Islet of Langerhans (tissue), 1 donor: Measurements from ENCODE around the gene AUNIP.
"Not testable (repeated sequence)": the region's sequence is repeated elsewhere in the genome, so short reads cannot be mapped to it uniquely, and the experiment has no call there.

Experiments
- FAIRE-seq: peaks from one replicate; lab custom pipeline; 2011; peaks lifted over from hg19 to GRCh38; lab: Jason Lieb, UNC

Gene AUNIP

GRCh38 chr1:25863486-25864262 is 4.4 kb upstream of the AUNIP start:
- no peak for FAIRE-seq

GRCh38 chr1:25862785-25863485 is 3.7 kb upstream of the AUNIP start:
- no peak for FAIRE-seq

- no peak for FAIRE-seq
These were observed 2.3 kb upstream of the AUNIP start for GRCh38 chr1:25861316-25862286.

GRCh38 chr1:25858494-25858893 is 763 bp downstream of the AUNIP start:
- FAIRE-seq = no peak

GRCh38 chr1:25856856-25857255 is 2.4 kb downstream of the AUNIP start:
- no peak for FAIRE-seq

GRCh38 chr1:25854554-25854953 is 4.7 kb downstream of the AUNIP start:
- FAIRE-seq = no peak

- FAIRE-seq = no peak
These were observed 10.7 kb downstream of the AUNIP start for GRCh38 chr1:25848531-25848930.

- no peak for FAIRE-seq
These were observed 11.3 kb downstream of the AUNIP start for GRCh38 chr1:25847929-25848328.

- FAIRE-seq = no peak
These were observed 13.6 kb downstream of the AUNIP start for GRCh38 chr1:25845664-25846063.

- FAIRE-seq = no peak
These were observed 14.5 kb downstream of the AUNIP start for GRCh38 chr1:25844536-25845337.

- FAIRE-seq = no peak
These were observed 15.8 kb downstream of the AUNIP start for GRCh38 chr1:25843483-25843882.

GRCh38 chr1:25839808-25840207 is 19.4 kb downstream of the AUNIP start:
- not testable (repeated sequence) for FAIRE-seq

GRCh38 chr1:25837262-25837875 is 21.9 kb downstream of the AUNIP start:
- peak; percentile 80 for FAIRE-seq

- FAIRE-seq = no peak
These were observed 22.6 kb downstream of the AUNIP start for GRCh38 chr1:25836695-25837094.

- FAIRE-seq = no peak
These were observed 24.4 kb downstream of the AUNIP start for GRCh38 chr1:25834894-25835293.

- no peak for FAIRE-seq
These were observed 26.1 kb downstream of the AUNIP start for GRCh38 chr1:25833158-25833557.

GRCh38 chr1:25832336-25833037 is 26.8 kb downstream of the AUNIP start:
- FAIRE-seq = no peak

- no peak for FAIRE-seq
These were observed 27.6 kb downstream of the AUNIP start for GRCh38 chr1:25831569-25832196.

- no peak for FAIRE-seq
These were observed 30.2 kb downstream of the AUNIP start for GRCh38 chr1:25829046-25829445.

- FAIRE-seq = no peak
These were observed 30.8 kb downstream of the AUNIP start for GRCh38 chr1:25828491-25828890.
